Hepatocyte (in vitro differentiated cells): ENCODE measurements around the gene C16orf89. TPM values are rescaled to one million over a fixed set of nuclear protein-coding genes. Genes with fewer than 3 reads are reported as not detected.

Experiments used
- DNase-seq: peaks from one replicate; pipeline ENCODE4 v3.0.0-alpha.2; 2016; ENCODE audit warnings: low spot score
- H2AFZ ChIP-seq: fragments of 200-600 bp; sonication (generic); 2 replicates; pipeline ENCODE4 v1.6.0; 2016; ENCODE audit warnings: antibody characterized with exemption, mild to moderate bottlenecking
- H3K27ac ChIP-seq: fragments of 200-600 bp; sonication (generic); 2 replicates; pipeline ENCODE4 v1.5.1; 2016; ENCODE audit warnings: mild to moderate bottlenecking
- H3K27me3 ChIP-seq: fragments of 200-600 bp; sonication (generic); 2 replicates; pipeline ENCODE4 v1.6.1; 2016
- H3K36me3 ChIP-seq: fragments of 200-600 bp; sonication (generic); replicated peaks from 2 replicates; pipeline ENCODE4 v1.5.1; 2016; ENCODE audit warnings: low read depth; ENCODE audit not compliant: insufficient read depth
- H3K4me1 ChIP-seq: fragments of 200-600 bp; sonication (generic); 2 replicates; pipeline ENCODE4 v1.5.1; 2016; ENCODE audit warnings: mild to moderate bottlenecking, moderate library complexity; ENCODE audit not compliant: insufficient read depth
- H3K4me2 ChIP-seq: fragments of 200-600 bp; sonication (generic); 2 replicates; pipeline ENCODE4 v1.6.0; 2016
- H3K4me3 ChIP-seq: fragments of 200-600 bp; sonication (generic); 2 replicates; pipeline ENCODE4 v1.5.1; 2016; ENCODE audit warnings: mild to moderate bottlenecking
- H3K79me2 ChIP-seq: fragments of 200-600 bp; sonication (generic); 2 replicates; pipeline ENCODE4 v1.6.0; 2017; ENCODE audit warnings: mild to moderate bottlenecking
- H3K9me2 ChIP-seq: fragments of 200-600 bp; sonication (generic); replicated peaks from 2 replicates; pipeline ENCODE4 v1.6.0; 2017; ENCODE audit warnings: mild to moderate bottlenecking; ENCODE audit not compliant: insufficient read depth
- H3K9me3 ChIP-seq: fragments of 200-600 bp; sonication (generic); 2 replicates; pipeline ENCODE4 v1.5.1; 2016; ENCODE audit warnings: low read depth, mild to moderate bottlenecking
- H4K20me1 ChIP-seq: fragments of 200-600 bp; sonication (generic); 2 replicates; pipeline ENCODE4 v1.6.0; 2016; ENCODE audit warnings: mild to moderate bottlenecking; ENCODE audit not compliant: insufficient read depth, poor library complexity, severe bottlenecking
- CTCF ChIP-seq: fragments of 200-600 bp; sonication (generic); IDR thresholded peaks from 2 replicates; pipeline ENCODE4 v1.5.1; 2016; ENCODE audit warnings: antibody characterized with exemption, mild to moderate bottlenecking; ENCODE audit not compliant: poor library complexity
- EZH2 ChIP-seq: fragments of 200-600 bp; sonication (generic); IDR thresholded peaks from 2 replicates; pipeline ENCODE4 v1.6.1; 2016; ENCODE audit warnings: antibody characterized with exemption, mild to moderate bottlenecking, borderline replicate concordance
- EZH2phosphoT487 ChIP-seq: fragments of 200-600 bp; sonication (generic); IDR thresholded peaks from one replicate; pipeline ENCODE4 v1.6.1; 2018; ENCODE audit warnings: antibody characterized with exemption, mild to moderate bottlenecking, low read depth, moderate library complexity; ENCODE audit not compliant: unreplicated experiment, severe bottlenecking
- WGBS: methylation state at CpG from one replicate; pipeline ENCODE4 v1.1.6; 2016; ENCODE audit warnings: low lambda C conversion rate; ENCODE audit errors: missing lambda C conversion rate; 5-methylcytosine and 5-hydroxymethylcytosine counted together
- polyA plus RNA-seq: library from polyadenylated mRNA; unstranded; fragments of >200 nt; fragmentation: Nextera tagmentation; extraction: Ambion mirVana; gene quantifications from 2 replicates; pipeline ENCODE4 v1.2.1, GENCODE V29; 2016
- total RNA-seq: library from RNA; depleted of rRNA; stranded (reverse); fragments of >200 nt; gene quantifications from 2 replicates; pipeline ENCODE4 v1.2.3, GENCODE V29; 2014

The C16orf89 gene
- total and polyA plus RNA-seq, 2 experiments from 2014 or later: 1.1 to 3.8 TPM

- H3K4me1 ChIP-seq: peaks cover 4% of the 10 kb centered on the region
- 74% methylated on average over 19 of the region's 19 CpGs for whole genome bisulfite sequencing
Observed at GRCh38 chr16:5062790-5063765, 2.7 kb downstream of the C16orf89 start.

GRCh38 chr16:5062051-5062450, 3.7 kb downstream of the C16orf89 start:
- DNase-seq: no peak
- Histone ChIP-seq H3K9me2 (no peaks in the 10 kb centered on the region), H3K9me3 (no peaks in the 10 kb centered on the region), H3K4me1 (peaks cover 4% of the 10 kb centered on the region), H4K20me1 (no peaks in the 10 kb centered on the region), H3K27ac (no peak overlapping the region), H3K79me2 (no peaks in the 10 kb centered on the region), H3K4me2 (no peak overlapping the region), H3K27me3 (no peaks in the 10 kb centered on the region), H3K36me3 (no peaks in the 10 kb centered on the region), H2AFZ (no peak overlapping the region), H3K4me3 (no peak overlapping the region)
- TF ChIP-seq CTCF: no peak
- TF ChIP-seq EZH2phosphoT487: no peak
- TF ChIP-seq EZH2: no peak
- WGBS: 90% methylated on average over 11 of the region's 11 CpGs

More at GRCh38 chr16:5062790-5063765, 2.7 kb downstream of the C16orf89 start:
- Histone ChIP-seq H3K4me2 (no peak overlapping the region), H3K9me2 (no peaks in the 10 kb centered on the region), H3K79me2 (no peaks in the 10 kb centered on the region), H3K4me3 (no peak overlapping the region), H3K9me3 (no peaks in the 10 kb centered on the region), H3K27ac (no peak overlapping the region), H3K27me3 (no peaks in the 10 kb centered on the region), H3K36me3 (no peaks in the 10 kb centered on the region), H4K20me1 (no peaks in the 10 kb centered on the region), H2AFZ (no peak overlapping the region)
- TF ChIP-seq EZH2phosphoT487 (no peak), CTCF (no peak), EZH2 (no peak)
- no peak for DNase-seq

GRCh38 chr16:5060073-5060641, 5.6 kb downstream of the C16orf89 start:
- H4K20me1 ChIP-seq: no peaks in the 10 kb centered on the region
- no peaks in the 10 kb centered on the region for H3K9me2 ChIP-seq
- WGBS: 80% methylated on average over 10 of the region's 10 CpGs

More at GRCh38 chr16:5060073-5060641, 5.6 kb downstream of the C16orf89 start:
- Histone ChIP-seq H3K36me3 (no peaks in the 10 kb centered on the region), H3K9me3 (no peaks in the 10 kb centered on the region), H3K27me3 (no peaks in the 10 kb centered on the region), H3K4me2 (no peak overlapping the region), H3K4me1 (peaks cover under 1% of the 10 kb centered on the region), H2AFZ (no peak overlapping the region), H3K4me3 (no peak overlapping the region), H3K27ac (no peak overlapping the region), H3K79me2 (no peaks in the 10 kb centered on the region)
- TF ChIP-seq EZH2phosphoT487 (no peak), CTCF (no peak), EZH2 (no peak)
- no peak for DNase-seq
